HepG2 (cell line): ENCODE results near the gene BSG. TPM values are rescaled to one million over a fixed set of nuclear protein-coding genes. Genes with fewer than 3 reads are reported as not detected.
A peak's percentile ranks its signal among the peaks of the same experiment; 100 is the strongest.

Source experiments
- ARHGAP35 ChIP-seq: sonication (generic); formaldehyde crosslinking; IDR thresholded peaks from 2 replicates; pipeline ENCODE4 v1.9.0; 2022; ENCODE audit warnings: mild to moderate bottlenecking, inconsistent platforms, moderate library complexity, missing genetic modification reagents, borderline replicate concordance
- EEA1 ChIP-seq: sonication (generic); formaldehyde crosslinking; IDR thresholded peaks from 2 replicates; pipeline ENCODE4 v1.5.1; 2020; ENCODE audit warnings: mild to moderate bottlenecking, missing genetic modification reagents, borderline replicate concordance
- GTF2F1 ChIP-seq: fragments of 150-350 bp; IDR thresholded peaks from 2 replicates; pipeline ENCODE4 v1.6.1; 2014; ENCODE audit warnings: low read length
- IRF1 ChIP-seq: sonication (generic); formaldehyde crosslinking; IDR thresholded peaks from 2 replicates; pipeline ENCODE4 v1.4.0; 2020; ENCODE audit warnings: low read depth, mild to moderate bottlenecking, missing genetic modification reagents
- MAFF ChIP-seq: IDR thresholded peaks from 2 replicates; pipeline ENCODE4 v1.6.1; 2011; ENCODE audit warnings: low read depth, low read length, improper control_type of control experiment
- NPAS2 ChIP-seq: sonication (generic); formaldehyde crosslinking; IDR thresholded peaks from 2 replicates; pipeline ENCODE4 v1.8.0; 2022; ENCODE audit warnings: mild to moderate bottlenecking, missing genetic modification reagents, borderline replicate concordance
- NR2C2 ChIP-seq: sonication (generic); formaldehyde crosslinking; IDR thresholded peaks from 2 replicates; pipeline ENCODE4 v1.4.0; 2020; ENCODE audit warnings: missing genetic modification reagents, mild to moderate bottlenecking, moderate library complexity, borderline replicate concordance
- POLR2G ChIP-seq: fragments of 200-400 bp; formaldehyde crosslinking; IDR thresholded peaks from 2 replicates; pipeline ENCODE4 v1.6.1; 2018; ENCODE audit warnings: mild to moderate bottlenecking, low read depth, low read length, moderate library complexity
- PRDM4 ChIP-seq: sonication (generic); formaldehyde crosslinking; IDR thresholded peaks from 2 replicates; pipeline ENCODE4 v1.9.0; 2021; ENCODE audit warnings: missing genetic modification reagents, borderline replicate concordance
- PTBP1 ChIP-seq: fragments of 200-400 bp; formaldehyde crosslinking; IDR thresholded peaks from 2 replicates; pipeline ENCODE4 v1.6.1; 2018; ENCODE audit warnings: low read length, low read depth; ENCODE audit not compliant: poor library complexity, severe bottlenecking
- SAFB2 ChIP-seq: sonication (generic); formaldehyde crosslinking; IDR thresholded peaks from 2 replicates; pipeline ENCODE4 v1.5.1; 2020; ENCODE audit warnings: missing genetic modification reagents, low read depth, mild to moderate bottlenecking, borderline replicate concordance
- SP4 ChIP-seq: sonication (generic); formaldehyde crosslinking; IDR thresholded peaks from 2 replicates; pipeline ENCODE4 v1.8.1; 2023; ENCODE audit warnings: mild to moderate bottlenecking, missing genetic modification reagents
- TEF ChIP-seq: sonication (generic); formaldehyde crosslinking; IDR thresholded peaks from 2 replicates; pipeline ENCODE4 v1.5.0; 2020; ENCODE audit warnings: missing genetic modification reagents
- TGIF2 ChIP-seq: IDR thresholded peaks from 2 replicates; pipeline ENCODE4 v1.6.1; 2016; ENCODE audit warnings: control low read depth, missing compliant biosample characterization
- UBTF ChIP-seq: sonication (generic); formaldehyde crosslinking; IDR thresholded peaks from 2 replicates; pipeline ENCODE4 v1.4.0; 2020; ENCODE audit warnings: mild to moderate bottlenecking, missing genetic modification reagents
- ZNF337 ChIP-seq: sonication (generic); formaldehyde crosslinking; IDR thresholded peaks from 2 replicates; pipeline ENCODE4 v1.5.1; 2020; ENCODE audit warnings: missing genetic modification reagents, low read depth, mild to moderate bottlenecking, borderline replicate concordance
- ZNF343 ChIP-seq: sonication (generic); formaldehyde crosslinking; IDR thresholded peaks from 2 replicates; pipeline ENCODE4 v1.4.0; 2020; ENCODE audit warnings: mild to moderate bottlenecking, missing genetic modification reagents
- ZNF513 ChIP-seq: sonication (generic); formaldehyde crosslinking; conservative IDR thresholded peaks from 2 replicates; pipeline ENCODE4 v1.5.0; 2020; ENCODE audit warnings: missing genetic modification reagents
- ZNF83 ChIP-seq: sonication (generic); formaldehyde crosslinking; IDR thresholded peaks from 2 replicates; pipeline ENCODE4 v1.4.0; 2020; ENCODE audit warnings: missing genetic modification reagents, mild to moderate bottlenecking, borderline replicate concordance
- ZNF883 ChIP-seq: sonication (generic); formaldehyde crosslinking; IDR thresholded peaks from 2 replicates; pipeline ENCODE4 v1.5.1; 2020; ENCODE audit warnings: mild to moderate bottlenecking, missing genetic modification reagents; ENCODE audit errors: not compliant biosample characterization
- polyA plus RNA-seq, 8 experiments: library from polyadenylated mRNA; depleted of rRNA in 3 of 8; stranded (reverse) in 7 of 8; unstranded in 1 of 8; fragments of >200 nt; fragmentation: Illumina TruSeq in 4 of 8; extraction: Trizol in 4 of 8; gene quantifications; 2 replicates each; pipeline versions ENCODE4 v1.2.1 to v1.2.3, GENCODE V29; 2011 to 2016; ENCODE audit warnings: low read depth in 4 of 8, missing spikeins in 1 of 8, mixed read lengths in 1 of 8; ENCODE audit not compliant: insufficient read depth in 1 of 8
- total RNA-seq, 5 experiments: library from RNA; depleted of rRNA; stranded (reverse); fragments of >200 nt; fragmentation: Illumina TruSeq; extraction: Trizol; gene quantifications; 2 replicates each; pipeline ENCODE4 v1.2.3, GENCODE V29; 2016; ENCODE audit warnings: low read depth in 1 of 5

BSG gene
- total and polyA plus RNA-seq, 2 of the 13 experiments (the other 11 are each of a cell fraction or from before 2014, with no cell fraction given): 309 to 754 TPM

GRCh38 chr19:556611-557382, 15.6 kb upstream of the BSG start (continued):
- no peak for TF ChIP-seq ZNF513 (CRISPR knock-in tag)
- TF ChIP-seq PRDM4 (CRISPR knock-in tag): no peak
- no peak for TF ChIP-seq PTBP1
- no peak for TF ChIP-seq ZNF343 (CRISPR knock-in tag)
- TF ChIP-seq SP4 (CRISPR knock-in tag): 0 out of 2 replicates have a peak, but pooled peaks have one; percentile 28
- no peak; the same call in 1 of the 2 replicates for TF ChIP-seq ZNF83 (CRISPR knock-in tag)
- TF ChIP-seq SAFB2 (CRISPR knock-in tag): 0 out of 2 replicates have a peak, but pooled peaks have one; percentile 5
- no peak for TF ChIP-seq TEF (CRISPR knock-in tag)
- no peak for TF ChIP-seq EEA1 (CRISPR knock-in tag)
- TF ChIP-seq ZNF883 (CRISPR knock-in tag): no peak
- TF ChIP-seq GTF2F1: no peak
- no peak for TF ChIP-seq POLR2G
- TF ChIP-seq IRF1 (CRISPR knock-in tag): no peak
- no peak for TF ChIP-seq MAFF
- TF ChIP-seq TGIF2: 0 out of 2 replicates have a peak, but pooled peaks have one; percentile 54
- TF ChIP-seq ARHGAP35 (CRISPR knock-in tag): no peak
- no peak for TF ChIP-seq NPAS2 (CRISPR knock-in tag)
- no peak for TF ChIP-seq ZNF337 (CRISPR knock-in tag)
- TF ChIP-seq UBTF (CRISPR knock-in tag): no peak
- TF ChIP-seq NR2C2: no peak
